GM10248 (cell line): ENCODE data around the gene GALNT6.

Experiments used
- CTCF ChIA-PET: fragments of 300-600 bp; sonication (Branson Sonifier 250); formaldehyde crosslinking; extraction: SDS; loops from one replicate; lab custom pipeline; 2021; ENCODE audit warnings: antibody characterized with exemption; lab: Yijun Ruan, JAX
- POLR2A ChIA-PET: fragments of 350-650 bp; sonication (Branson Sonifier 250); formaldehyde crosslinking; extraction: SDS; loops from one replicate; lab custom pipeline; 2020; ENCODE audit warnings: antibody characterized with exemption; lab: Yijun Ruan, JAX
- DNase-seq: peaks from one replicate; pipeline ENCODE4 v3.0.0; 2012; ENCODE audit errors: extremely low spot score
- TF ChIP-seq, protein P1 (sequence below): IDR thresholded peaks from 2 replicates; pipeline ENCODE4 v1.5.1; 2012; ENCODE audit warnings: mild to moderate bottlenecking, low read depth; ENCODE audit errors: extremely low read depth, missing control alignments, control extremely low read depth

The GALNT6 gene

GRCh38 chr12:51419425-51420193 lies 28.4 kb upstream of the GALNT6 start:
- CTCF ChIA-PET, result interaction anchor here (1.0 to 16.1 kb wide), 14 partner anchors 9 to 455 kb away, joined by 3 to 399 read pairs (median 5); no protein-coding TSS in a partner anchor
- TF ChIP-seq, protein P1, sequence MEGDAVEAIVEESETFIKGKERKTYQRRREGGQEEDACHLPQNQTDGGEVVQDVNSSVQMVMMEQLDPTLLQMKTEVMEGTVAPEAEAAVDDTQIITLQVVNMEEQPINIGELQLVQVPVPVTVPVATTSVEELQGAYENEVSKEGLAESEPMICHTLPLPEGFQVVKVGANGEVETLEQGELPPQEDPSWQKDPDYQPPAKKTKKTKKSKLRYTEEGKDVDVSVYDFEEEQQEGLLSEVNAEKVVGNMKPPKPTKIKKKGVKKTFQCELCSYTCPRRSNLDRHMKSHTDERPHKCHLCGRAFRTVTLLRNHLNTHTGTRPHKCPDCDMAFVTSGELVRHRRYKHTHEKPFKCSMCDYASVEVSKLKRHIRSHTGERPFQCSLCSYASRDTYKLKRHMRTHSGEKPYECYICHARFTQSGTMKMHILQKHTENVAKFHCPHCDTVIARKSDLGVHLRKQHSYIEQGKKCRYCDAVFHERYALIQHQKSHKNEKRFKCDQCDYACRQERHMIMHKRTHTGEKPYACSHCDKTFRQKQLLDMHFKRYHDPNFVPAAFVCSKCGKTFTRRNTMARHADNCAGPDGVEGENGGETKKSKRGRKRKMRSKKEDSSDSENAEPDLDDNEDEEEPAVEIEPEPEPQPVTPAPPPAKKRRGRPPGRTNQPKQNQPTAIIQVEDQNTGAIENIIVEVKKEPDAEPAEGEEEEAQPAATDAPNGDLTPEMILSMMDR, result no peak
- DNase-seq, result no peak
- POLR2A ChIA-PET, result interaction anchor here (0.5 kb wide), 1 partner anchor 36 kb away, joined by 3 read pairs; no protein-coding TSS in a partner anchor

- ChIA-PET CTCF (interaction anchor here (1.6 to 16.1 kb wide), 4 partner anchors 9 to 106 kb away, joined by 10 to 399 read pairs (median 16); no protein-coding TSS in a partner anchor), POLR2A (no interaction called here)
- TF ChIP-seq, protein P1, result no peak
- no peak for DNase-seq
These were observed 26.6 kb upstream of the GALNT6 start for GRCh38 chr12:51417826-51418225.

GRCh38 chr12:51415931-51416330 lies 24.7 kb upstream of the GALNT6 start:
- no peak for DNase-seq
- ChIA-PET POLR2A (no interaction called here), CTCF (interaction anchor here (0.9 to 1.8 kb wide), 6 partner anchors 14 to 576 kb away, joined by 3 to 6 read pairs (median 3); no protein-coding TSS in a partner anchor)

DNA sequence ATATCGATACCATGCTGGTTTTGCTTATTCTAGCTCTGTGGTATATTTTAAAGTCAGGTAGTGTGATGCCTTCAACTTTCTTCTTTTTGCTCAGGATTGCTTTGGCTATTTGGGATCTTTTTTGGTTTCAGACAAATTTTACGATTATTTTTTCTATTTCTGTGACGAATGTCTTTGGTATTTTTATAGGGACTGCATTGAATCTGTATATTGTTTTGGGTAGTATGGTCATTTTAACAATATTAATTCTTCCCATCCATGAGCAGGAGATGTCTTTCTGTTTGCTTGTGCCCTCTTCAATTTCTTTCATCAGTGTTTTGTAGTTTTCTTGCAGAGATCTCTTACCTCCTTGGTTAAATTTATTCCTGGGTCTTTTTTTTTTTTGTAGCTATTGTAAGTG lies 22.6 kb upstream of the GALNT6 start:
- no peak for DNase-seq
- ChIA-PET CTCF (no interaction called here), POLR2A (no interaction called here)
- TF ChIP-seq, protein P1, result no peak

More at GRCh38 chr12:51415931-51416330, 24.7 kb upstream of the GALNT6 start:
- TF ChIP-seq, protein P1, result no peak

DNA sequence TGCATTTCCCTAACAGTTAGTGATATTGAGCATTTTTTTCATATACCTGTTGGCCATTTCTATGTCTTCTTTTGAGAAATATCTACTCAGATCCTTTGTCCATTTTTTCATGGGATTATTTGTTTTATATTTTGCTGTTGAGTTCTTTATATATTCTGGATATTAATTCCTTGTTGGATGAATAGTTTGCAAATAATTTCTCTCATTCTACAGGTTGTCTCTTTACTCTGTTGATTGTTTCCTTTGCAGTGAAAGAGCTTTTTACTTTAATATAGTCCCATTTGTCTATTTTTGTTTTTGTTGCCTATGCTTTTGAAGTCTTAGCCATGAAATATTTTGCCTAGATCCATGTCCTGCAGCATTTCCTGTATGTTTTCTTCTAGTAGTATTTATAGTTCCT lies 21.9 kb upstream of the GALNT6 start:
- no peak for DNase-seq
- CTCF ChIA-PET, result interaction anchor here (0.8 kb wide), 1 partner anchor 119 kb away, joined by 3 read pairs; no protein-coding TSS in a partner anchor
- TF ChIP-seq, protein P1, result no peak
- POLR2A ChIA-PET, result no interaction called here

- TF ChIP-seq, protein P1, result no peak
- ChIA-PET CTCF (interaction anchor here (0.9 to 3.2 kb wide), 2 partner anchors 10 to 121 kb away, joined by 3 to 22 read pairs; no protein-coding TSS in a partner anchor), POLR2A (no interaction called here)
These were observed 18.6 kb upstream of the GALNT6 start for GRCh38 chr12:51409846-51410245.

More at GRCh38 chr12:51409846-51410245, 18.6 kb upstream of the GALNT6 start:
- no peak for DNase-seq
